ENCODE data around the gene DGAT2L6. TPM values are rescaled to one million over a fixed set of nuclear protein-coding genes. Genes with fewer than 3 reads are reported as not detected.

The DGAT2L6 gene
- not detected in 5 replicates for total RNA-seq (2022; extraction: Qiagen RNA extraction)

GRCh38 chrX:70176938-70177533 lies at the start of gene DGAT2L6:
Gene DGAT2L6 (plus strand): TSS chrX:70177483. CDS start chrX:70177583, 100 bp downstream.

DNA sequence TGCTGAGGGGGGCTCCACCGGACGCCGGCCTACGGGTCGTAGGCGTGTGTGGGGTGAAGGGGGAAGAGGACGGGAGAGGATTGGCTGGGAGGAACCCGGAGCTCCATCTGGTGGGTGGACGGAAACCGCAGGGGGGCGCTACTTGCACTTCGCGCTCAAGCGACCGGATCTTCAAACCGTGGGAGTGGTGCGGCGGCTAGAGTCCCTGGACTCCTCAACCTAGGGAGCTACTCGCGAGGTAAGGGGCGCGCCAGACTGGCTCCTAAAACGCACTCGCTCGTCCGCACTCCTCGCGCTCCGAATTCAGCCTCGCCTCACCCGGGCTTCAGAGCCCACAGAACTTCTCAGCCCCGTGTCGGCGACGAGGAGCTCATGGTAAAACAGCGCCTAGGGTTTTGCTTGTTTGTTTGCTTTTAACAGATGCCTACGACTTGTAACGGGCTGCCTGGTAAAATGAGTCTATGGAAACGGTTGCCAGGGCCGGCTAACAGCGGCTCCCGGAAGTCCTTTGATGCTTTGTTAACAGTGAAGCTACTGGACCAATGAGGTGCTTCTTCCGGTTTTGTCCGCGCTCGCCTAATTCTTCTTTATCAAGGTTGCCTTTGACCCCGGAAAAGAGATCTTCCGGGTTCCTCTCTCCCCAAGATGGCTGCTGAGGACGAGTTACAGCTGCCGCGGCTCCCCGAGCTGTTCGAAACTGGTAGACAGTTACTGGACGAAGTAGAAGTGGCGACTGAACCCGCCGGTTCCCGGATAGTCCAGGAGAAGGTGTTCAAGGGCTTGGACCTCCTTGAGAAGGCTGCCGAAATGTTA lies 43.8 kb upstream of the DGAT2L6 start, which contains the start of gene IGBP1:
TSS of gene IGBP1 (plus strand) at position 145 of the 813 bp plus-strand sequence. CDS start at position 646, 501 bp downstream.

DNA sequence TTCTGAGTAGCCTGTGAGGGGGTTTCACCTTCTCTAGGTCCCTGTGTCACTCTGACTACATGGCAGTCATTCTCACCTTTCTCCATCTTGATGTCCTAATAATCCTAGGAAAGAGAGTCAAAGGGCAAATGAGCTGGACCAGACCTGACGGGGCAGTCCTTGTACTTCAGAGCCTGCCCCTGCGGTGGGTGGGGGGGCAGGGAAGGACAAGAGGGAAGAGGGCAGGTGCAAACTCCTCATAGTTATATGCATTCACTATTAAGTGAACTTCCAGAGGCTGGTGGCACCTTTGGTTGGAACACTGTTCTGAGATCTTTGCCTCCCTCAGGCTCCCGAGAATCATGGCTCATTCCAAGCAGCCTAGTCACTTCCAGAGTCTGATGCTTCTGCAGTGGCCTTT lies 57.1 kb downstream of the DGAT2L6 start, which contains the start of gene AWAT1:
TSS of gene AWAT1 (plus strand) at position 301 of the 400 bp plus-strand sequence. CDS start at position 342, 41 bp downstream.

Other genes starting within 250 kb of the DGAT2L6 start
- not detected in 5 replicates for gene AWAT2, start 127.5 kb upstream of the DGAT2L6 start, total RNA-seq (2022; extraction: Qiagen RNA extraction)
- not detected in 5 replicates for gene OTUD6A, start 115.0 kb upstream of the DGAT2L6 start, total RNA-seq (2022; extraction: Qiagen RNA extraction)
- 60.0 to 68.6 TPM (median 66.5 TPM) in 5 replicates for gene IGBP1, start 44.0 kb upstream of the DGAT2L6 start, total RNA-seq (2022; extraction: Qiagen RNA extraction)
- not detected in 5 replicates for gene AWAT1, start 57.2 kb downstream of the DGAT2L6 start, total RNA-seq (2022; extraction: Qiagen RNA extraction)
- gene P2RY4, start 82.7 kb downstream of the DGAT2L6 start, total RNA-seq (2022; extraction: Qiagen RNA extraction) = 0.05 to 0.06 TPM in 2 of 5 replicates, not detected in the others
- not detected in 5 replicates for gene ARR3, start 90.9 kb downstream of the DGAT2L6 start, total RNA-seq (2022; extraction: Qiagen RNA extraction)
- gene RAB41, start 104.7 kb downstream of the DGAT2L6 start, total RNA-seq (2022; extraction: Qiagen RNA extraction) = not detected in 5 replicates
- gene PDZD11, start 112.4 kb downstream of the DGAT2L6 start, total RNA-seq (2022; extraction: Qiagen RNA extraction) = 91.6 to 103 TPM (median 95.1 TPM) in 5 replicates
- 25.7 to 31.0 TPM (median 26.9 TPM) in 5 replicates for gene KIF4A, start 112.6 kb downstream of the DGAT2L6 start, total RNA-seq (2022; extraction: Qiagen RNA extraction)
- gene GDPD2, start 245.8 kb downstream of the DGAT2L6 start, total RNA-seq (2022; extraction: Qiagen RNA extraction) = 0.05 to 0.06 TPM in 2 of 5 replicates, not detected in the others

Measured in A549 treated with Hydrocortisone at 1 μM for 4 hours (cell line).